Measurements from ENCODE around the gene KCP. TPM values are rescaled to one million over a fixed set of nuclear protein-coding genes. Genes with fewer than 3 reads are reported as not detected.
A peak's percentile ranks its signal among the peaks of the same experiment; 100 is the strongest.

The KCP gene
- total and polyA plus RNA-seq, 2 of the 13 experiments (the other 11 are each of a cell fraction or from before 2014, with no cell fraction given), result 0.37 to 1.0 TPM

DNA sequence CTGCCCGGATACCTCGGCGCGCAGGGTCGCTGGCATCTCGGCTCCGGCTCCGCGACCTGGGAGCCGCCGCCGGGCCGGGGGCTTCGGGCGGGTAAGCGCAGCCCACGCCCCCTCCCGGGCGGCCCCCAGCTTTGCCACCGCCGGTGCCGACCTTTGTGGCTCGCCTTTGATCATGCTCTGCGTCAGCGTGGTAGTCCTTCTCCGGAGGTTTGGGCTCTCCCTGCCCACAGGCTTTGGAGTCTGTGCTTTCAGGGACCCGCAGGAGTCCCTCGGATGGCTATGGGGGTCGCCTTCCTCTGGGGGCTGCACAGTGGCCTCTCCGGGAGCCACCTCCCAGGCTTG lies 40.6 kb downstream of the KCP start (continued):
- TF ChIP-seq PATZ1 (CRISPR knock-in tag; IDR thresholded peaks at IDR 0.05), result peak; percentile 50; the same call in 1 of the 2 replicates
- no peak for TF ChIP-seq ZNF253 (CRISPR knock-in tag; IDR thresholded peaks at IDR 0.05; ENCODE audit: borderline replicate concordance)
- no peak for TF ChIP-seq NFIB (CRISPR knock-in tag; IDR thresholded peaks at IDR 0.05; ENCODE audit: borderline replicate concordance)
- no peak for TF ChIP-seq NCOA5 (CRISPR knock-in tag; IDR thresholded peaks at IDR 0.05)
- no peak for TF ChIP-seq HNF1A (IDR thresholded peaks at IDR 0.05; ENCODE audit: low read depth)
- TF ChIP-seq HNF1A (CRISPR knock-in tag; IDR thresholded peaks at IDR 0.05; ENCODE audit: borderline replicate concordance), result no peak
